Brain microvascular endothelial cell (primary cell): ENCODE measurements around the gene SLC12A3.

Experiments used
- DNase-seq: peaks from one replicate; pipeline ENCODE4 v3.0.0-alpha.2; 2020
- H3K27ac ChIP-seq: fragments of 250-450 bp; sonication (Bioruptor Pico); 2 replicates; pipeline ENCODE4 v1.5.1; 2020; ENCODE audit warnings: mild to moderate bottlenecking, moderate library complexity
- H3K27me3 ChIP-seq: fragments of 250-450 bp; sonication (Bioruptor Pico); replicated peaks from 2 replicates; pipeline ENCODE4 v1.5.1; 2020; ENCODE audit warnings: mild to moderate bottlenecking
- H3K36me3 ChIP-seq: fragments of 250-450 bp; sonication (Bioruptor Pico); replicated peaks from 2 replicates; pipeline ENCODE4 v1.5.1; 2020; ENCODE audit warnings: mild to moderate bottlenecking
- H3K4me3 ChIP-seq: 2 replicates; pipeline ENCODE4 v1.5.1; 2011; ENCODE audit warnings: low read depth, mild to moderate bottlenecking, control low read depth, low read length, moderate library complexity
- CTCF ChIP-seq: IDR thresholded peaks from 2 replicates; pipeline ENCODE4 v1.5.1; 2011; ENCODE audit warnings: low read depth, mild to moderate bottlenecking, moderate library complexity, low read length, control low read depth, inconsistent platforms; ENCODE audit errors: missing control alignments
- in situ Hi-C: cut with HindIII; loops from 2 replicates; pipeline ENCODE4 v1.10.0; 2017; ENCODE audit warnings: low sequenced_read_pairs, low pct_ligation_motif_present

SLC12A3 gene

GRCh38 chr16:56886296-56886695 lies 21.3 kb downstream of the SLC12A3 start:
- H3K27me3 ChIP-seq, result no peaks in the 10 kb centered on the region
- no peak overlapping the region for H3K4me3 ChIP-seq
- no peak for DNase-seq
- TF ChIP-seq CTCF, result no peak
- H3K27ac ChIP-seq, result no peak overlapping the region
- in situ Hi-C loops, result no loop called here
- H3K36me3 ChIP-seq, result no peaks in the 10 kb centered on the region

- Histone ChIP-seq H3K4me3 (no peak overlapping the region), H3K36me3 (no peaks in the 10 kb centered on the region), H3K27ac (no peak overlapping the region), H3K27me3 (no peaks in the 10 kb centered on the region)
- no peak for TF ChIP-seq CTCF
- DNase-seq, result no peak
- in situ Hi-C loops, result no loop called here
Observed at GRCh38 chr16:56886826-56887225, 21.8 kb downstream of the SLC12A3 start.

GRCh38 chr16:56888806-56889205 lies 23.8 kb downstream of the SLC12A3 start:
- no peak for DNase-seq
- no peaks in the 10 kb centered on the region for H3K27me3 ChIP-seq

GRCh38 chr16:56889206-56889605 lies 24.2 kb downstream of the SLC12A3 start:
- no peak overlapping the region for H3K4me3 ChIP-seq
- in situ Hi-C loops, result no loop called here
- H3K27me3 ChIP-seq, result no peaks in the 10 kb centered on the region
- TF ChIP-seq CTCF, result no peak
- H3K36me3 ChIP-seq, result no peaks in the 10 kb centered on the region
- no peak overlapping the region for H3K27ac ChIP-seq
- DNase-seq, result no peak

More at GRCh38 chr16:56888806-56889205, 23.8 kb downstream of the SLC12A3 start:
- in situ Hi-C loops, result no loop called here
- Histone ChIP-seq H3K27ac (no peak overlapping the region), H3K4me3 (no peak overlapping the region), H3K36me3 (no peaks in the 10 kb centered on the region)
- TF ChIP-seq CTCF, result no peak

GRCh38 chr16:56891685-56892084 lies 26.7 kb downstream of the SLC12A3 start:
- no peak for DNase-seq
- Histone ChIP-seq H3K36me3 (no peaks in the 10 kb centered on the region), H3K27ac (no peak overlapping the region), H3K4me3 (no peak overlapping the region), H3K27me3 (no peaks in the 10 kb centered on the region)
- no peak for TF ChIP-seq CTCF
- in situ Hi-C loops, result no loop called here

GRCh38 chr16:56892705-56893104 lies 27.7 kb downstream of the SLC12A3 start:
- DNase-seq, result no peak
- Histone ChIP-seq H3K4me3 (no peak overlapping the region), H3K27me3 (no peaks in the 10 kb centered on the region), H3K27ac (no peak overlapping the region), H3K36me3 (no peaks in the 10 kb centered on the region)
- no peak for TF ChIP-seq CTCF
- in situ Hi-C loops, result no loop called here
